Hematopoietic multipotent progenitor cell treated with erythropoietin and hydrocortisone succinate and interleukin-3 and kit ligand, for 17 days (in vitro differentiated cells): ENCODE data around the gene TULP4.
"Not testable (repeated sequence)": the region's sequence is repeated elsewhere in the genome, so short reads cannot be mapped to it uniquely, and the experiment has no call there.

Experiments used
- DNase-seq: peaks from one replicate; pipeline ENCODE4 v3.0.0-alpha.2; 2015; ENCODE audit warnings: low spot score

The TULP4 gene

GRCh38 chr6:158531970-158532369 lies 219.7 kb downstream of the TULP4 start:
- no peak for DNase-seq

GRCh38 chr6:158536084-158536890 lies 224.0 kb downstream of the TULP4 start:
- DNase-seq, result no peak

- no peak for DNase-seq
Measured at GRCh38 chr6:158536891-158537798, 224.9 kb downstream of the TULP4 start.

GRCh38 chr6:158538741-158539140 lies 226.5 kb downstream of the TULP4 start:
- no peak for DNase-seq

- DNase-seq, result no peak
Measured at GRCh38 chr6:158539413-158539812, 227.1 kb downstream of the TULP4 start.

GRCh38 chr6:158539881-158540280 lies 227.6 kb downstream of the TULP4 start:
- DNase-seq, result no peak

GRCh38 chr6:158543606-158544185 lies 231.4 kb downstream of the TULP4 start:
- no peak for DNase-seq

- no peak for DNase-seq
Measured at GRCh38 chr6:158544428-158544827, 232.2 kb downstream of the TULP4 start.

GRCh38 chr6:158545043-158545966 lies 233.0 kb downstream of the TULP4 start:
- DNase-seq, result no peak

GRCh38 chr6:158548418-158549161 lies 236.3 kb downstream of the TULP4 start:
- DNase-seq, result no peak

- no peak for DNase-seq
Measured at GRCh38 chr6:158552055-158552795, 240.0 kb downstream of the TULP4 start.

- no peak for DNase-seq
Measured at GRCh38 chr6:158552796-158553138, 240.5 kb downstream of the TULP4 start.

GRCh38 chr6:158554611-158555361 lies 242.5 kb downstream of the TULP4 start:
- DNase-seq, result no peak

GRCh38 chr6:158556113-158556512 lies 243.8 kb downstream of the TULP4 start:
- DNase-seq, result no peak

- not testable (repeated sequence) for DNase-seq
Measured at GRCh38 chr6:158557110-158557509, 244.8 kb downstream of the TULP4 start.

GRCh38 chr6:158557927-158558326 lies 245.7 kb downstream of the TULP4 start:
- DNase-seq, result no peak

GRCh38 chr6:158558415-158559306 lies 246.4 kb downstream of the TULP4 start:
- no peak for DNase-seq

GRCh38 chr6:158559338-158559894 lies 247.2 kb downstream of the TULP4 start:
- DNase-seq, result no peak
